HG03460 (cell line): ENCODE results near the gene OR6B2.
"Not testable (repeated sequence)": the region's sequence is repeated elsewhere in the genome, so short reads cannot be mapped to it uniquely, and the experiment has no call there.

Source experiments
- ATAC-seq: cut with Tn5 transposase; IDR thresholded peaks from one replicate; pipeline ENCODE4 v1.9.1; 2021; ENCODE audit not compliant: unreplicated experiment

The OR6B2 gene

GRCh38 chr2:240030379-240031094, at the start of gene OR6B2:
OR6B2 (minus strand) TSS chr2:240030429; CDS start chr2:240030429, 0 bp downstream.
- ATAC-seq = no peak

GRCh38 chr2:240078631-240079030, 48.4 kb upstream of the OR6B2 start:
- ATAC-seq = no peak

GRCh38 chr2:240077442-240077841, 47.2 kb upstream of the OR6B2 start:
- no peak for ATAC-seq

- no peak for ATAC-seq
These were observed 44.3 kb upstream of the OR6B2 start for GRCh38 chr2:240074545-240074944.

DNA sequence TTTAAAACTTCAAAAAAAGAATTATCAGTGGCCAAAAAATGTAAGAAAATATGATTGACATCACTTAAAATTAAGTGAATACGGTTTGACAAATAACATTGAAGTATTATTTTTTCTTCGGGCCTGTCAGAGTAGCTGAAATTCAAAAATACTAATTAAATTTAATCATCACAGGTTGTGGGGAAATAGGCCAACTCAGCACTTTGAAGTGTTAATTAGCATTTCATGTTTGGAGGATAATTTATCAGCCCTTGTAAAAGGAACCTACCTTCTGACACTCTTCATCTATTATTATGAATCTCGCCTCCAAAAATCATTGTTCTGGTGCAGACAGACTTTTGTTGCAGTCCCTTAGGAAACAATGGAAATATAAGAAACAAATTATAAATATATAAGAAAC, 40.7 kb upstream of the OR6B2 start:
- no peak for ATAC-seq

- ATAC-seq = no peak
These were observed 39.6 kb upstream of the OR6B2 start for GRCh38 chr2:240069829-240070228.

- ATAC-seq = no peak
These were observed 38.0 kb upstream of the OR6B2 start for GRCh38 chr2:240068193-240068592.

DNA sequence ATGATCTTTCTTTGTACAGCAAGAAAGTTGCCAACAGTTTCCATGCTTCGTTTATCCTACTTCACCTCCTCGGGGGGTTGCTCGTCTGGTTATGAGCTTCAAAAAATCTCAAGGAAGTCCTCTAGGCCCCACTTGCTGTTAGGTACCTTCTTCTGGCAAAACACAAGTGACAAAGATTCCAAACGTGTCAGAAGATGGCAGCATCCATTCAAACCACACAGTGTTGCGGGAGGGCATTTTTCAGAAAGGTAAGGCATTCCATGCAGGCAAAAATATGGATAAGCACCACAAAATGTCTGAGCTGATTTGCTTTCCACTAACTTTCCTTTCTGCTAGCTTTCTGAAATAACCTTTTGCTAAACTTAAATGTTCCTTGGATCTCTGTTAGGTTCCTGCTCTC, 36.3 kb upstream of the OR6B2 start:
- ATAC-seq = no peak

- no peak for ATAC-seq
These were observed 34.7 kb upstream of the OR6B2 start for GRCh38 chr2:240064898-240065297.

GRCh38 chr2:240060977-240061591, 30.9 kb upstream of the OR6B2 start:
- no peak for ATAC-seq

DNA sequence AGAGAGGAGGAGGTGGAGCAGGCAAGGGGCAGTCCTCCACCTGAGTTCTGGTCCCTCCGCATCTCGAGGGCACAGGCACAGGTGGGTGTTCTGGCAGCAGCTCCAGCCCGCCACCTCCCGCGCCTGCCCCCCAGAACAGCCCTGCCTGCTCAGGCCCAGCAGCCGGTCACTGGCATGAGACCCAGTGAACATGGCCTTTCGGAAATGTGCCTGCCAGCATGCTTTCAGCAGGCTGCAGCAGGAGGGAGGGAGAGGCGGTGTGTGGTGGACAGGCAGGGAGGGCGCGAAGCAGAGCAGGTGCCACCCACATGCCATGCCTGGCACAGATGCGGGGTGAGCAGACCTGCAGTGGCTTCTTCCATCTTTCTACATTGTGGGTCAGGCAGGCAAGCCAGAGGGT, 26.4 kb upstream of the OR6B2 start:
- ATAC-seq = no peak

GRCh38 chr2:240055177-240055917, 25.1 kb upstream of the OR6B2 start:
- ATAC-seq = no peak

- ATAC-seq = no peak
These were observed 23.2 kb upstream of the OR6B2 start, which contains the start of gene OR6B3 for GRCh38 chr2:240053173-240054155. OR6B3 (minus strand) TSS chr2:240053521.

GRCh38 chr2:240052524-240052923, 22.3 kb upstream of the OR6B2 start:
- ATAC-seq = no peak

- no peak for ATAC-seq
These were observed 21.5 kb upstream of the OR6B2 start for GRCh38 chr2:240051697-240052096.

DNA sequence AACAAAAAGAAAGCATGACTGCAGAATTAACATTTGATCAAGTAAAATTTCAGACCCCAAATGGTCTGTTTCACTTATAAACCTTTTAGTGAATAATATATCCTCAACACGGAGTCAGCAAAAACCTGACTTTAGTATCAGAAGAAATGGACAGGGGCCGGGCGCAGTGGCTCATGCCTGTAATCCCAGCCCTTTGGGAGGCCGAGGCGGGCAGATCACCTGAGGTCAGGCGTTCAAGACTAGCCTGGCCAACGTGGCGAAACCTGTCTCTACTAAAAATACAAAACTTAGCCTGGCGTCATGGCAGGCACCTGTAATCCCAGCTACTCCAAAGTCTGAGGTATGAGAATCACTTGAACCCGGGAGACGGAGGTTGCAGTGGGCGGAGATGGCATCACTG, 20.0 kb upstream of the OR6B2 start:
- no peak for ATAC-seq

GRCh38 chr2:240048237-240048636, 18.0 kb upstream of the OR6B2 start:
- ATAC-seq = no peak

GRCh38 chr2:240045098-240045497, 14.9 kb upstream of the OR6B2 start:
- ATAC-seq = no peak

GRCh38 chr2:240044096-240044495, 13.9 kb upstream of the OR6B2 start:
- not testable (repeated sequence) for ATAC-seq

- ATAC-seq = no peak
These were observed 13.2 kb upstream of the OR6B2 start for GRCh38 chr2:240043279-240043989.
